Glutamatergic neuron (in vitro differentiated cells): ENCODE data around the gene SASH1. TPM values are rescaled to one million over a fixed set of nuclear protein-coding genes. Genes with fewer than 3 reads are reported as not detected.
"Not testable (repeated sequence)": the region's sequence is repeated elsewhere in the genome, so short reads cannot be mapped to it uniquely, and the experiment has no call there.

Source experiments
- DNase-seq: peaks from one replicate; pipeline ENCODE4 v3.0.0; 2022
- H3K27ac Mint-ChIP-seq: one replicate; pipeline ENCODE4 v1.8.0; 2020; ENCODE audit warnings: mild to moderate bottlenecking, mixed read lengths, inconsistent platforms; ENCODE audit not compliant: unreplicated experiment
- H3K27me3 Mint-ChIP-seq: one replicate; pipeline ENCODE4 v1.8.0; 2020; ENCODE audit warnings: mild to moderate bottlenecking, moderate library complexity, mixed read lengths, inconsistent platforms; ENCODE audit not compliant: unreplicated experiment
- H3K36me3 Mint-ChIP-seq: one replicate; pipeline ENCODE4 v1.8.0; 2020; ENCODE audit warnings: mild to moderate bottlenecking, mixed read lengths, inconsistent platforms; ENCODE audit not compliant: unreplicated experiment
- H3K4me1 Mint-ChIP-seq: one replicate; pipeline ENCODE4 v1.8.0; 2020; ENCODE audit warnings: mild to moderate bottlenecking, low read depth, mixed read lengths, inconsistent platforms; ENCODE audit not compliant: unreplicated experiment
- H3K4me3 Mint-ChIP-seq: one replicate; pipeline ENCODE4 v1.8.0; 2020; ENCODE audit warnings: mild to moderate bottlenecking, mixed read lengths, inconsistent platforms; ENCODE audit not compliant: unreplicated experiment
- H3K9me3 Mint-ChIP-seq: one replicate; pipeline ENCODE4 v1.8.0; 2020; ENCODE audit warnings: mild to moderate bottlenecking, moderate library complexity, mixed read lengths, inconsistent platforms; ENCODE audit not compliant: unreplicated experiment
- CTCF ChIP-seq: fragments of 200-600 bp; sonication (generic); IDR thresholded peaks from one replicate; pipeline ENCODE4 v1.5.0; 2021; ENCODE audit not compliant: partially characterized antibody, unreplicated experiment
- total RNA-seq: library from RNA; stranded (reverse); fragmentation: NEBNext Ultra II Directional; extraction: Animal tissue kit (Norgen Biotek cat#: 25700); gene quantifications from one replicate; pipeline ENCODE4 v1.2.1, GENCODE V29; 2021; ENCODE audit not compliant: unreplicated experiment

Gene SASH1
- total RNA-seq, 1 donor from 2014 or later = 5.0 TPM

GRCh38 chr6:148389917-148390316 is 47.3 kb downstream of the SASH1 start:
- H3K27ac Mint-ChIP-seq = no peak overlapping the region
- H3K4me1 Mint-ChIP-seq = no peaks in the 10 kb centered on the region
- TF ChIP-seq CTCF = no peak
- no peak overlapping the region for H3K4me3 Mint-ChIP-seq
- H3K27me3 Mint-ChIP-seq = peaks cover 4% of the 10 kb centered on the region
- no peaks in the 10 kb centered on the region for H3K36me3 Mint-ChIP-seq
- DNase-seq = no peak
- H3K9me3 Mint-ChIP-seq = no peaks in the 10 kb centered on the region

GRCh38 chr6:148392127-148392526 is 49.5 kb downstream of the SASH1 start:
- H3K27ac Mint-ChIP-seq, H3K4me3 Mint-ChIP-seq, H3K36me3 Mint-ChIP-seq, H3K4me1 Mint-ChIP-seq, H3K9me3 Mint-ChIP-seq, DNase-seq, H3K27me3 Mint-ChIP-seq: not testable (repeated sequence)

- TF ChIP-seq CTCF = no peak
- Mint-ChIP-seq H3K9me3 (no peaks in the 10 kb centered on the region), H3K27me3 (peaks cover under 1% of the 10 kb centered on the region), H3K4me1 (no peaks in the 10 kb centered on the region), H3K4me3 (no peak overlapping the region), H3K36me3 (no peaks in the 10 kb centered on the region), H3K27ac (no peak overlapping the region)
- DNase-seq = no peak
Observed at GRCh38 chr6:148392671-148393070, 50.0 kb downstream of the SASH1 start.

GRCh38 chr6:148395583-148396101 is 53.0 kb downstream of the SASH1 start:
- peaks cover 4% of the 10 kb centered on the region for H3K4me1 Mint-ChIP-seq
- no peak for TF ChIP-seq CTCF
- H3K36me3 Mint-ChIP-seq = no peaks in the 10 kb centered on the region
- H3K9me3 Mint-ChIP-seq = peaks cover 1% of the 10 kb centered on the region
- DNase-seq = no peak
- no peak overlapping the region for H3K4me3 Mint-ChIP-seq
- H3K27ac Mint-ChIP-seq = no peak overlapping the region
- H3K27me3 Mint-ChIP-seq = no peaks in the 10 kb centered on the region

GRCh38 chr6:148396411-148396810 is 53.8 kb downstream of the SASH1 start:
- H3K27ac Mint-ChIP-seq = no peak overlapping the region
- H3K27me3 Mint-ChIP-seq = no peaks in the 10 kb centered on the region
- no peaks in the 10 kb centered on the region for H3K36me3 Mint-ChIP-seq
- no peak for DNase-seq
- peaks cover 1% of the 10 kb centered on the region for H3K9me3 Mint-ChIP-seq
- no peak for TF ChIP-seq CTCF
- no peak overlapping the region for H3K4me3 Mint-ChIP-seq
- peaks cover 4% of the 10 kb centered on the region for H3K4me1 Mint-ChIP-seq

- H3K4me1 Mint-ChIP-seq = peaks cover 4% of the 10 kb centered on the region
- no peak overlapping the region for H3K27ac Mint-ChIP-seq
- TF ChIP-seq CTCF = no peak
- no peak for DNase-seq
- no peaks in the 10 kb centered on the region for H3K36me3 Mint-ChIP-seq
- H3K9me3 Mint-ChIP-seq = peaks cover 1% of the 10 kb centered on the region
- H3K4me3 Mint-ChIP-seq = no peak overlapping the region
- H3K27me3 Mint-ChIP-seq = no peaks in the 10 kb centered on the region
Observed at GRCh38 chr6:148396926-148397325, 54.3 kb downstream of the SASH1 start.
